HG03460 (cell line): ENCODE results near the gene ALDH3B2.
A peak's percentile ranks its signal among the peaks of the same experiment; 100 is the strongest.

Source experiments
- ATAC-seq: cut with Tn5 transposase; IDR thresholded peaks from one replicate; pipeline ENCODE4 v1.9.1; 2021; ENCODE audit not compliant: unreplicated experiment

ALDH3B2 gene

GRCh38 chr11:67615728-67616430, 58.5 kb downstream of the ALDH3B2 start:
- ATAC-seq = no peak

- no peak for ATAC-seq
These were observed 59.4 kb downstream of the ALDH3B2 start for GRCh38 chr11:67614730-67615714.

- peak; percentile 81 for ATAC-seq
These were observed 60.3 kb downstream of the ALDH3B2 start for GRCh38 chr11:67613960-67614715.

DNA sequence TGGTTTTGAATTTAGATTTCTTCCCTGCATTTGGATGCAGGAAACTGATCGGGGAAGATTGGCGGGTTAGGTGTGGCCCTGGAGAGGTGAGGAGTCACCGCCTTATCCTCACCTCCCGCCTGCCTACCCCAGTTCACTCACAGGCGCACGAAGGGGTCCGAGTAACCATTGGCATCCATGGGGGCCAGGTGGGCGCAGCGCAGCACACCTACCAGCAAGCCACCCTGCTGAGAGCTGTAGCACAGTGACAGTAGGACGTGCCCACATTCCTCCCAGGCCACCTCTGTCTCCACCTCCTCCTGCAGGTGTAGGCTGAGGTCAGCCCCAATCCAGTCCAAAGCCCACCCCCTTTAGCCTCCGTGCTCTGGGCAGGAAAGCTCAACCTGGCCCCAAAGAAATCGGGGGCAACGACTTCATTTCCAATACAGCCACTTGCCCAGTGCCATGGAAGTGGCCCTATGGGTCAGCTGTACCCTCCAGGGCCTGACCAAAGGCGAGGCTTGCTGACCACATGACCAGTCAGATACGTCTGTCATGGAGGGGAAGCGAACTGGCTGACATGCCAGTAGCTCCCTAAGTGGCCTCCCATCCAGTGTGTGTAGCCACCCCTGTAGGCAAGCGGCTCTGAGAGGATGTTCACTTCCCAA, 61.0 kb downstream of the ALDH3B2 start:
- ATAC-seq = no peak

DNA sequence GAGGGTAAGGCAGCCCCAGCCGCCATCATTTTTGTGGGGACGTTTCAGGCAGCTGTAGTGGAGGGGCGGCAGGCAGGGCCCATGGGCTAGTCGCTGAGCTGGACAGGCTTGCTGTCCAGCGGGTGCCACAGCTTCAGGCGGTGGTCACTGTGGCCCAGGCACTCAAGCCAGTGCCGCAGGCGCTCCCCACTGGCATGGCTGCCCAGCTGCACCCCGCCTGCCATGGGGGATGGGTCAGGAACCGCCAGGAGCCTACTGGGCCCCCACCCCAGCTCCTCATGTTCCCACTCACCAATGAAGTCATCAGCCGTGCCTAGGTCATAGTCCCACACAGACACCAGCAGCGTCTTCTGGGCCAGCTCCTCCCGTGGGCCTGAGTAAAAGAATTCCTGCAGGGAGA, 61.7 kb downstream of the ALDH3B2 start:
- ATAC-seq = no peak
